ENCODE measurements around the gene MYOM1. TPM values are rescaled to one million over a fixed set of nuclear protein-coding genes. Genes with fewer than 3 reads are reported as not detected.
"Not testable (repeated sequence)": the region's sequence is repeated elsewhere in the genome, so short reads cannot be mapped to it uniquely, and the experiment has no call there.

Gene MYOM1
- total RNA-seq, 1 donor from 2014 or later, result 120 TPM

- no peak for DNase-seq (ENCODE audit: low read depth)
These were observed 158.0 kb downstream of the MYOM1 start for GRCh38 chr18:3061581-3062312.

- no peak for DNase-seq (ENCODE audit: low read depth)
These were observed 158.8 kb downstream of the MYOM1 start for GRCh38 chr18:3060667-3061580.

- no peak for DNase-seq (ENCODE audit: low read depth)
These were observed 160.5 kb downstream of the MYOM1 start for GRCh38 chr18:3059272-3059671.

- no peak for DNase-seq (ENCODE audit: low read depth)
These were observed 161.2 kb downstream of the MYOM1 start for GRCh38 chr18:3058328-3059191.

GRCh38 chr18:3057526-3057925 is 162.2 kb downstream of the MYOM1 start:
- no peak for DNase-seq (ENCODE audit: low read depth)

GRCh38 chr18:3056311-3056710 is 163.5 kb downstream of the MYOM1 start:
- no peak for DNase-seq (ENCODE audit: low read depth)

GRCh38 chr18:3055816-3056215 is 164.0 kb downstream of the MYOM1 start:
- no peak for DNase-seq (ENCODE audit: low read depth)

GRCh38 chr18:3055186-3055728 is 164.5 kb downstream of the MYOM1 start:
- DNase-seq (ENCODE audit: low read depth), result peak; percentile 16

GRCh38 chr18:3054780-3055179 is 165.0 kb downstream of the MYOM1 start:
- no peak for DNase-seq (ENCODE audit: low read depth)

- no peak for DNase-seq (ENCODE audit: low read depth)
These were observed 165.6 kb downstream of the MYOM1 start for GRCh38 chr18:3054214-3054613.

GRCh38 chr18:3053081-3053480 is 166.7 kb downstream of the MYOM1 start:
- DNase-seq (ENCODE audit: low read depth), result no peak

- no peak for DNase-seq (ENCODE audit: low read depth)
These were observed 167.4 kb downstream of the MYOM1 start for GRCh38 chr18:3052411-3052758.

GRCh38 chr18:3051718-3052410 is 167.9 kb downstream of the MYOM1 start:
- no peak for DNase-seq (ENCODE audit: low read depth)

- DNase-seq (ENCODE audit: low read depth), result not testable (repeated sequence)
These were observed 169.8 kb downstream of the MYOM1 start for GRCh38 chr18:3049897-3050454.

- no peak for DNase-seq (ENCODE audit: low read depth)
These were observed 170.9 kb downstream of the MYOM1 start for GRCh38 chr18:3048820-3049349.

- no peak for DNase-seq (ENCODE audit: low read depth)
These were observed 171.6 kb downstream of the MYOM1 start for GRCh38 chr18:3048121-3048520.

GRCh38 chr18:3046216-3046808 is 173.5 kb downstream of the MYOM1 start:
- no peak for DNase-seq (ENCODE audit: low read depth)

GRCh38 chr18:3044931-3045698 is 174.7 kb downstream of the MYOM1 start:
- DNase-seq (ENCODE audit: low read depth), result no peak

- no peak for DNase-seq (ENCODE audit: low read depth)
These were observed 177.4 kb downstream of the MYOM1 start for GRCh38 chr18:3042379-3042778.
